Liver (tissue), 9 donors: ENCODE measurements around the gene IMPG1. TPM values are rescaled to one million over a fixed set of nuclear protein-coding genes. Genes with fewer than 3 reads are reported as not detected.

Source experiments
- DNase-seq: peaks from one replicate; pipeline ENCODE4 v3.0.0-alpha.2; 2017; ENCODE audit warnings: low spot score
- H3K27ac ChIP-seq, 2 donors: one replicate each; pipeline ENCODE4 v1.7.0; 2013; ENCODE audit warnings: inconsistent platforms in 2 of 2, low read length in 2 of 2, control low read depth in 1 of 2, low read depth in 1 of 2, mild to moderate bottlenecking in 1 of 2
- H3K27me3 ChIP-seq, 4 donors: one replicate each; pipeline versions ENCODE4 v1.6.1 to v1.7.0; 2013; ENCODE audit warnings: low read length in 3 of 4, inconsistent platforms in 1 of 4, mild to moderate bottlenecking in 1 of 4, moderate library complexity in 1 of 4; ENCODE audit not compliant: control insufficient read depth in 4 of 4, insufficient read depth in 4 of 4
- H3K36me3 ChIP-seq, 4 donors: one replicate each; pipeline versions ENCODE4 v1.6.1 to v1.7.0; 2013; ENCODE audit warnings: low read length in 3 of 4, mild to moderate bottlenecking in 3 of 4, low read depth in 1 of 4, moderate library complexity in 1 of 4; ENCODE audit not compliant: control insufficient read depth in 4 of 4, insufficient read depth in 3 of 4
- H3K4me1 ChIP-seq, 4 donors: one replicate each; pipeline versions ENCODE4 v1.6.1 to v1.7.0; 2013; ENCODE audit warnings: low read length in 3 of 4, mild to moderate bottlenecking in 3 of 4, moderate library complexity in 1 of 4; ENCODE audit not compliant: control insufficient read depth in 4 of 4, insufficient read depth in 4 of 4
- H3K4me3 ChIP-seq, 3 donors: one replicate each; pipeline versions ENCODE4 v1.6.1 to v1.7.0; 2013; ENCODE audit warnings: low read length in 3 of 3, control low read depth in 1 of 3, low read depth in 1 of 3, mild to moderate bottlenecking in 1 of 3
- H3K9ac ChIP-seq, 2 donors: one replicate each; pipeline ENCODE4 v1.7.0; 2013; ENCODE audit warnings: low read length in 2 of 2, mild to moderate bottlenecking in 2 of 2, moderate library complexity in 2 of 2, control low read depth in 1 of 2, low read depth in 1 of 2
- H3K9me3 ChIP-seq, 4 donors: one replicate each; pipeline versions ENCODE4 v1.6.1 to v1.7.0; 2013; ENCODE audit warnings: low read length in 3 of 4; ENCODE audit not compliant: control insufficient read depth in 4 of 4
- ATF3 ChIP-seq: IDR thresholded peaks from 2 replicates; pipeline ENCODE4 v1.6.1; 2016; ENCODE audit warnings: antibody characterized with exemption
- CTCF ChIP-seq: fragments of 150-350 bp; IDR thresholded peaks from 2 replicates; pipeline ENCODE4 v1.5.1; 2017; ENCODE audit warnings: improper control_type of control experiment, low read depth, low read length; ENCODE audit not compliant: missing input control
- EGR1 ChIP-seq, 2 donors: IDR thresholded peaks; 2 replicates each; pipeline ENCODE4 v1.6.1; 2016 to 2018; ENCODE audit warnings: antibody characterized with exemption in 2 of 2, low read depth in 2 of 2
- FOXA2 ChIP-seq: IDR thresholded peaks from 2 replicates; pipeline ENCODE4 v1.6.1; 2016; ENCODE audit warnings: antibody characterized with exemption
- GABPA ChIP-seq, 2 donors: IDR thresholded peaks in 1 of 2; conservative IDR thresholded peaks in 1 of 2; 2 replicates each; pipeline ENCODE4 v1.6.1; 2016; ENCODE audit warnings: antibody characterized with exemption in 2 of 2, mild to moderate bottlenecking in 1 of 2, moderate library complexity in 1 of 2
- HNF4G ChIP-seq: IDR thresholded peaks from 2 replicates; pipeline ENCODE4 v1.6.1; 2016; ENCODE audit warnings: antibody characterized with exemption
- NR2F2 ChIP-seq: IDR thresholded peaks from 2 replicates; pipeline ENCODE4 v1.6.1; 2016; ENCODE audit warnings: antibody characterized with exemption
- RAD21 ChIP-seq, 2 donors: IDR thresholded peaks; 2 replicates each; pipeline ENCODE4 v1.6.1; 2016; ENCODE audit warnings: antibody characterized with exemption in 2 of 2, mild to moderate bottlenecking in 2 of 2
- REST ChIP-seq: IDR thresholded peaks from 2 replicates; pipeline ENCODE4 v1.6.1; 2016; ENCODE audit warnings: antibody characterized with exemption, mild to moderate bottlenecking
- SP1 ChIP-seq: IDR thresholded peaks from 2 replicates; pipeline ENCODE4 v1.6.1; 2018; ENCODE audit warnings: antibody characterized with exemption, mild to moderate bottlenecking
- TAF1 ChIP-seq: conservative IDR thresholded peaks from 2 replicates; pipeline ENCODE4 v1.6.1; 2016; ENCODE audit warnings: antibody characterized with exemption, mild to moderate bottlenecking
- ZBTB33 ChIP-seq: IDR thresholded peaks from 2 replicates; pipeline ENCODE4 v1.6.1; 2016; ENCODE audit warnings: antibody characterized with exemption
- WGBS: extraction: QIAGEN DNeasy Blood & Tissue Kit; methylation state at CpG from one replicate; pipeline ENCODE4 v1.1.7; 2013; 5-methylcytosine and 5-hydroxymethylcytosine counted together
- polyA plus RNA-seq, 2 donors: library from polyadenylated mRNA; stranded (reverse) in 1 of 2; unstranded in 1 of 2; fragments of 200-250 nt in 1 of 2; fragments of >200 nt in 1 of 2; fragmentation: Nextera tagmentation in 1 of 2; extraction: Ambion mirVana in 1 of 2; gene quantifications; one replicate each; pipeline versions ENCODE4 v1.2.1 to v1.2.3, GENCODE V29; 2013 to 2015
- total RNA-seq, 2 donors: library from RNA; depleted of rRNA; stranded (reverse); fragments of >200 nt; gene quantifications; one replicate each; pipeline ENCODE4 v1.2.3, GENCODE V29; 2014
- donor health status: healthy.
- donor health status: healthy.
- donor health status: healthy.
- donor health status: healthy.
- donor health status: healthy.

IMPG1 gene
- total and polyA plus RNA-seq, 4 donors = not detected

- no peak for TF ChIP-seq REST
- TF ChIP-seq HNF4G = no peak
- no peak for TF ChIP-seq TAF1
- TF ChIP-seq ATF3 = no peak
- TF ChIP-seq EGR1 (IDR thresholded peaks at IDR 0.05; ENCODE audit: low read depth in 2 of 2) = no peak
- TF ChIP-seq NR2F2 = no peak
- TF ChIP-seq GABPA (IDR thresholded peaks at IDR 0.05 in 1 of 2, conservative IDR thresholded peaks at IDR 0.05 in 1 of 2) = no peak
- TF ChIP-seq RAD21 (IDR thresholded peaks at IDR 0.05) = no peak
- TF ChIP-seq ZBTB33 = no peak
- TF ChIP-seq SP1 = no peak
- no peak for TF ChIP-seq CTCF
- Histone ChIP-seq H3K36me3 (no peaks in the 10 kb centered on the region), H3K9me3 (no peaks in the 10 kb centered on the region), H3K9ac (peak overlapping the region in 1 of 2 donors; percentile 14), H3K27ac (no peak overlapping the region), H3K27me3 (no peaks in the 10 kb centered on the region), H3K4me1 (peaks cover 1 to 17% (median 9%) of the 10 kb centered on the region in 4 donors), H3K4me3 (peak overlapping the region in 2 of 3 donors; percentile 26 to 48)
- 44% methylated on average over 12 of the region's 12 CpGs for WGBS
- no peak for DNase-seq
Observed at GRCh38 chr6:75935473-75935793, 137.0 kb downstream of the IMPG1 start.

GRCh38 chr6:75934643-75935472, 137.6 kb downstream of the IMPG1 start:
- no peak for DNase-seq

More at GRCh38 chr6:75934643-75935472, 137.6 kb downstream of the IMPG1 start:
- no peaks in the 10 kb centered on the region for H3K9me3 ChIP-seq
- no peaks in the 10 kb centered on the region for H3K27me3 ChIP-seq
- H3K4me3 ChIP-seq = peak overlapping the region in 2 of 3 donors; percentile 26 to 48
- H3K36me3 ChIP-seq = no peaks in the 10 kb centered on the region
- H3K9ac ChIP-seq = peak overlapping the region in 1 of 2 donors; percentile 14
- peak; percentile 82 to 89 for TF ChIP-seq RAD21 (IDR thresholded peaks at IDR 0.05)
- TF ChIP-seq CTCF = peak; percentile 59
- TF ChIP-seq FOXA2 = no peak
- H3K27ac ChIP-seq = no peak overlapping the region
- 8% methylated on average over 32 of the region's 32 CpGs for WGBS
- peaks cover 1 to 17% (median 9%) of the 10 kb centered on the region in 4 donors for H3K4me1 ChIP-seq
